HG02840 (cell line): ENCODE data around the gene DDX50.
"Not testable (repeated sequence)": the region's sequence is repeated elsewhere in the genome, so short reads cannot be mapped to it uniquely, and the experiment has no call there.

Experiments used
- ATAC-seq: cut with Tn5 transposase; IDR thresholded peaks from one replicate; pipeline ENCODE4 v1.9.1; 2021; ENCODE audit warnings: mild to moderate bottlenecking, moderate library complexity, moderate number of reproducible peaks; ENCODE audit not compliant: unreplicated experiment, low FRiP score

The DDX50 gene

GRCh38 chr10:68899186-68899745, 1.8 kb upstream of the DDX50 start:
- no peak for ATAC-seq

DNA sequence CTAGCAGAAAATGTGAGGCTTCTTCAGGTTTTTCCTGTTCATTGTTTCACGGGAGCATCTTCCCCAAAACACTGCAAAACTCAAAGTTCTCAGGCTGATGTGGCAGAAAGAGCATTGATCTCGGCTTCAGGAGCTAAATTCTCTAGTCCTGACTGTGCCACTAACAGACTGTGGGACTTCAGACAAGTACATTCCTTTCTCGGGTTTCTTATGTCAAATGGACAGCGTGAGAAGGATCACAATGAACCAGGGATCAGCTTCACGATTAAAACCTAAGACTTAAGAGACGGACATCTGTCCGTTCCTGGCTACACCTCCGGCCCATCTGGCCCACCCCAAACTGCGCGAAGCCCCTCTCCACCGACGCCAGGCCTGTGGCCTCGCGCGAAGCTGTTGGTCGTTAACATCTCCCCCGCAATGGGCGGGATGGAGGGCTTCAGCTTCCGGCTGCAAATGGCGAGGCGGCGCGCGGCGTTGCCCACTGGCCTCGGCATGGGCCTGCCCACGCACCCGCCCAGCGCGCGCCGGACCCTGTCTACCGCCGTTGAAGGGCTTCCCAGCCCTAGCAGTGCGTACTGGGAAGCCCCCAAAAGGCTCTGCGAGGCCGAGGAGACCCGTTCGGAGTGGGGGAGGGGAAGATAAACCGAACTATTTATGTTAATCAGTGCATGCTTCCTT, 549 bp upstream of the DDX50 start:
- ATAC-seq: peak; percentile 40

GRCh38 chr10:68902382-68902781, 1.3 kb downstream of the DDX50 start:
- no peak for ATAC-seq

GRCh38 chr10:68924593-68924992, 23.5 kb downstream of the DDX50 start:
- ATAC-seq: no peak

- ATAC-seq: no peak
These were observed 24.4 kb downstream of the DDX50 start for GRCh38 chr10:68925489-68925888.

GRCh38 chr10:68929157-68929556, 28.0 kb downstream of the DDX50 start:
- not testable (repeated sequence) for ATAC-seq

GRCh38 chr10:68929888-68930287, 28.8 kb downstream of the DDX50 start:
- not testable (repeated sequence) for ATAC-seq

DNA sequence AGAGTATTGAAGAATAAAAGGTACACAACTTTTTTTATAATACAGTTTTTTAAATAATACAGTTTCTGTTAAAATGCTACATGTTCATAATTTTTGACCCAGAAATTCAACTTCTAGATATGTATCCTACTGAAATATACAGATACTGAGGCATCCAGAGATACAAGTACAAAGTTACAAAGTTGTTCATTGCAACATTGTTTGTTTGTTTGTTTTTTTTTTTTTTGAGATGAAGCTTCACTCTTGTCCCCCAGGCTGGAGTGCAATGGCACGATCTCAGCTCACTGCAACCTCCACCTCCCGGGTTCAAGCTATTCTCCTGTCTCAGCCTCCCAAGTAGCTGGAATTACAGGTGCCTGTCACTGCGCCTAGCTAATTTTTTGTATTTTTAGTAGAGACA, 31.7 kb downstream of the DDX50 start:
- not testable (repeated sequence) for ATAC-seq

- ATAC-seq: no peak
These were observed 33.9 kb downstream of the DDX50 start for GRCh38 chr10:68934994-68935393.

- no peak for ATAC-seq
These were observed 37.0 kb downstream of the DDX50 start for GRCh38 chr10:68938117-68938516.

GRCh38 chr10:68938884-68939283, 37.8 kb downstream of the DDX50 start:
- ATAC-seq: no peak

DNA sequence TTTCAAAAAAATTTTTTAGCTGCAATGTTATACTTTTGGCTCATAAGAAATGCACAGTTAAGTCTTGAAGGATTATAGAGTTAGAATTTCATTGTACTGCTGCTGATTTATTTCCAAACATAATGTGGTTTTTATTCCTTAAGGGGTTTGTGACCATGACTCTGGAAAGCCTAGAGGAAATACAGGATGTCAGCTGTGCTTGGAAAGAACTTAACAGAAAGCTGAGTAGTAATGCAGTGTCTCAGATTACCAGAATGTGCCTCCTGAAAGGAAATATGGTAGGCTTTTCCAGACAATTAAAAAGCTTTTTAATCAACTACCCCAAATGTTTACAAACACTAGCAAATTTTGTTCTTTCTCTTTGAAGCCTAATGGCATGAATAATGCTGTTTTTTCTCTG, 39.8 kb downstream of the DDX50 start:
- not testable (repeated sequence) for ATAC-seq

GRCh38 chr10:68950598-68950997, 49.5 kb downstream of the DDX50 start:
- ATAC-seq: no peak

DNA sequence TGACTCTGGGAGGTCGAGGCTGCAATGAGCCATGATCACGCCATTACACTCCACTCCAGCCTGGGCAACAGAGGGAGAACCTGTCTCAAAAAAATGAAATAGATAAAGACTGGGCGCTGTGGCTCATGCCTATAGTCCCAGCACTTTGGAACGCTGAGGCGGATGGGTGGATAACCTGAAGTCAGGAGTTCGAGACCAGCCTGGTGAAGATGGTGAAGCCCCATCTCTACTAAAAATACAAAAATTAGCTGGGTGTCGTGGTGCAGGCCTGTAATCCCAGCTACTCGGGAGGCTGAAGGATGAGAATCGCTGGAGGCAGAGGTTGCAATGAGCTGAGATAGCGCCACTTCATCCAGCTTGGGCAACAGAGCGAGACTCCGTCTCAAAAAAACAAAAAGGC, 53.8 kb downstream of the DDX50 start:
- ATAC-seq: no peak

DNA sequence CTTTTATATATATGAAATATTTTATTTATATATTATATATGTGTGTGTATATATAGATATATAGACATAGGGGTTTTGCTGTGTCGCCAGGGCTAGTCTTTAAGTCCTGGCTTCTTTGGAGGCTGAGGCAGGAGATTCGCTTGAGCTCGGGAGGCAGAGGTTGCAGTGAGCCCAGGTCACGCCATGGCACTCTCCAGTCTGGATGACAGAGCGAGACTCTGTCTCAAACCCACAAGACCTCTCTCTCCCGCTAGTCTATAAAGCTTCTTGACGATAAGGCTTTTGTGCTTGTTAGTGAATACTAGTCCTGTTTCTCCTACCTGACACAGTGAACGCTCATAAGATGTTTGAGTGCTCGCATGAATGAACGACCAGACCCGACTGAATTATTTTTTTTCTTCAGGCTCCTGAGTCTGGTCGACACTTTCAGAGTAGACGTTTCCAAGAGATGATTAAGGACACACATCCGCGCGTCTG, 54.3 kb downstream of the DDX50 start:
- no peak for ATAC-seq

DNA sequence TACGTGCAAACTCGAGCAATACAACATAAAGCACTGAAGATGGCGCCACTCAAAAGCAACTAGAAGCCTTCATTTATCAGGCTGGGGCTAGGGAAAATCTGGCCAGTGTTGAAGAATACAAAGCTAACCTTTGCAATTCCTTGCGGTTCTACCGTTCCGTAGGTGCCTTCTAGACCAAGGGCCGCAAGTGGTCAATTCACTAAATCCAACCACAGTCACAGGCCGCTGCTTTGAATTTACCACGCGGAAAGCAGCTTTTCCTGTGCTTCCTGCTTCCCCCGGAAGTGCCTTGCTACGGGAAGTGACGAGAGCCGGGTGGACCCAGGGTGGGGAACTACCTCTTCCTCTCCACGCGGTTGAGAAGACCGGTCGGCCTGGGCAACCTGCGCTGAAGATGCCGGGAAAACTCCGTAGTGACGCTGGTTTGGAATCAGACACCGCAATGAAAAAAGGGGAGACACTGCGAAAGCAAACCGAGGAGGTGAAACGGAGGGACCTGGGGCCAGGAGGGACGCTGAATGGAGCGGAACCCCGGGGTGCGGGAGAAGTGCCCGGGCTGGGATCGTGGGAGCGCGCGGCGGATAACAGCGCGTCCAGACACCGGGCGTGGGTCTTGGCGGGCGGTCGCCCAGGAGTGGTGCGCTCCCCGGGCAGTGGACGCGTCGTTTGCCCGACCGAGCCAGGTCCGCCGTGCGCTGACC, 54.9 kb downstream of the DDX50 start, which contains the start of gene DDX21:
TSS of gene DDX21 (plus strand) at position 339 of the 701 bp plus-strand sequence. CDS start at position 395, 56 bp downstream.
- ATAC-seq: peak; percentile 86

- no peak for ATAC-seq
These were observed 56.1 kb downstream of the DDX50 start for GRCh38 chr10:68957284-68957615.

DNA sequence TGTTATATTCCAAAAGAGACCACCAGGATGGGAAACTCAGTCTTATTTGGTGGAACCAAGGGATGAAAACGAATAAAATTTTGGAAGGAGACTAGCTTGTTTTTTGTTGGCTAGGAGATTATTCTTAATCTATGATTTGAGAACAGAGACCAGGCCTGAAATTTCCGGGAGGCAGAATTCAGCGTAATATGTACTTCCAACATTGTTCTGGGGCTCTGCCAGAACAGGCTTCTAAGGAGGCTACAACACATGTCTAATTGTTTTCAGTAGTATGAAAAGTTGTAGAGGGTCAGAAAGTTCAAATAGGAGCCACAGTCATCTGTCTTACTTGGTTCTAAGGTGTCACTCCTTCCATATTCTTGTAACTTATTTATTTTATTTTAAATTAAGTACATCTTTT, 56.5 kb downstream of the DDX50 start:
- no peak for ATAC-seq

DNA sequence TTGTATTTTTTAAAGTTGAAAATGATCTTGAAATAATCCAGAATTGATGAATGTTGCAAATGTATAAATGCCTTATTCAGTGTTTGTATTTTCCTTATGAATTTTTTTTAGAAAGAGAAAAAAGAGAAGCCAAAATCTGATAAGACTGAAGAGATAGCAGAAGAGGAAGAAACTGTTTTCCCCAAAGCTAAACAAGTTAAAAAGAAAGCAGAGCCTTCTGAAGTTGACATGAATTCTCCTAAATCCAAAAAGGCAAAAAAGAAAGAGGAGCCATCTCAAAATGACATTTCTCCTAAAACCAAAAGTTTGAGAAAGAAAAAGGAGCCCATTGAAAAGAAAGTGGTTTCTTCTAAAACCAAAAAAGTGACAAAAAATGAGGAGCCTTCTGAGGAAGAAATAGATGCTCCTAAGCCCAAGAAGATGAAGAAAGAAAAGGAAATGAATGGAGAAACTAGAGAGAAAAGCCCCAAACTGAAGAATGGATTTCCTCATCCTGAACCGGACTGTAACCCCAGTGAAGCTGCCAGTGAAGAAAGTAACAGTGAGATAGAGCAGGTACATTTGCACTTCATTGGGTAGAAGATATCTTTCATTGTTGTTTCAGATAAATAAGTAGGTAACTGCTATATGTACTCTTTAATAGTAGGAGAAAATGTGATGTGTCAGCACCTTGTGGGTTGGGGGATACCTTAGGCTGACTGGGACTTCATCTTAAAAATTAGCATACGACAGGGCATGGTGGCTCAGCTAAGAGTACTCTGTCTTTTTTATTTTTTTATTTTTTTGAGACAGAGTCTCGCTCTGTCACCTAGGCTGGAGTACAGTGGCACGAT, 58.8 kb downstream of the DDX50 start:
- no peak for ATAC-seq

- no peak for ATAC-seq
These were observed 62.0 kb downstream of the DDX50 start for GRCh38 chr10:68963151-68963550.

DNA sequence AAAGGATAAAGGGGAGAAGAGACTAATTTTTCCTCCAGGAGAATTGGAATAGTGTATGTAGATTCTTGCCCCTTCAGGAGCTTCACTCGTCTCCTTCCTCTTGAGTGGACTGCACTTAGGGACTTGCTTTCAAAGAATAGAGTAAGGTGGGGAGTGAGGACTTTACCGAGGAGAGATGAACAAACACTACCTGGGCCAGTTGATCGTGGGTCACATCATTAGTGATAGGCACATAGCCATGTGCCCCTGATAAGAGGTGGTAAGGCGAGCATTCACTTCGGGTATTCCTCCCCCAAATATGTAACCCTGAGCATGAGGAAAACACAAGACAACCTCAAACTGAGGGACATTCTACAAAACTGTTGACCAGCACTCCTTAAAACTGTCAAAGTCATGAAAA, 72.9 kb downstream of the DDX50 start:
- no peak for ATAC-seq
